Panc1 (cell line): ENCODE results near the gene PHKB. TPM values are rescaled to one million over a fixed set of nuclear protein-coding genes. Genes with fewer than 3 reads are reported as not detected.

ENCODE experiments used
- ATAC-seq: fragments of 200-7000 bp; cut with Tn5 transposase; 2 replicates; pipeline ENCODE4 v1.9.1; 2020; ENCODE audit warnings: mild to moderate bottlenecking, moderate library complexity
- BruUV-seq: library from RNA; stranded (reverse); fragments of 400-500 nt; replicated peaks from 2 replicates; lab custom pipeline; 2021; lab: Mats Ljungman, UMichigan
- CTCF ChIA-PET: fragments of 300-600 bp; sonication (Branson Sonifier 250); formaldehyde crosslinking; loops from one replicate; lab custom pipeline; 2022; ENCODE audit warnings: antibody characterized with exemption; lab: Charles Lee
- POLR2A ChIA-PET: fragments of 300-600 bp; sonication (Branson Sonifier 250); formaldehyde crosslinking; loops from one replicate; lab custom pipeline; 2022; ENCODE audit warnings: antibody characterized with exemption; lab: Charles Lee
- DNase-seq: peaks from one replicate; pipeline ENCODE4 v3.0.0-alpha.2; 2010; ENCODE audit warnings: low read depth, low spot score
- H3K27ac ChIP-seq: 2 replicates; pipeline ENCODE4 v1.5.1; 2011; ENCODE audit warnings: mild to moderate bottlenecking, low read length, inconsistent platforms
- H3K27me3 ChIP-seq: fragments of 200-500 bp; sonication (Bioruptor generic); 2 replicates; pipeline ENCODE4 v1.6.0; 2014; ENCODE audit warnings: low read length, inconsistent platforms; ENCODE audit not compliant: control insufficient read depth, insufficient read depth
- H3K36me3 ChIP-seq: fragments of 200-500 bp; sonication (Bioruptor generic); 2 replicates; pipeline ENCODE4 v1.5.1; 2014; ENCODE audit warnings: inconsistent platforms, mild to moderate bottlenecking, low read length, moderate library complexity; ENCODE audit not compliant: control insufficient read depth, insufficient read depth
- H3K4me1 ChIP-seq: 2 replicates; pipeline ENCODE4 v1.5.1; 2011; ENCODE audit warnings: inconsistent platforms, mild to moderate bottlenecking, low read length, moderate library complexity; ENCODE audit not compliant: control insufficient read depth, insufficient read depth
- H3K4me3 ChIP-seq, 2 experiments: 2 replicates each; pipeline ENCODE4 v1.5.1; 2011 to 2012; ENCODE audit warnings: low read depth in 2 of 2, low read length in 2 of 2, mild to moderate bottlenecking in 2 of 2, inconsistent platforms in 1 of 2, moderate library complexity in 1 of 2
- H3K9me3 ChIP-seq: fragments of 200-500 bp; sonication (Bioruptor generic); 2 replicates; pipeline ENCODE4 v1.5.1; 2014; ENCODE audit warnings: low read depth, mild to moderate bottlenecking, inconsistent platforms, low read length, moderate library complexity; ENCODE audit not compliant: control insufficient read depth, insufficient read depth
- CTCF ChIP-seq: fragments of 450-650 bp; IDR thresholded peaks from 2 replicates; pipeline ENCODE4 v1.5.1; 2017; ENCODE audit warnings: mild to moderate bottlenecking
- POLR2AphosphoS5 ChIP-seq: IDR thresholded peaks from 2 replicates; pipeline ENCODE4 v1.6.1; 2012; ENCODE audit warnings: mild to moderate bottlenecking, low read depth, low read length, moderate library complexity
- SIN3A ChIP-seq: IDR thresholded peaks from 2 replicates; pipeline ENCODE4 v1.6.1; 2012; ENCODE audit warnings: low read depth, mild to moderate bottlenecking, low read length, moderate library complexity, borderline replicate concordance; ENCODE audit not compliant: insufficient read depth
- TCF7L2 ChIP-seq: IDR thresholded peaks from 2 replicates; pipeline ENCODE4 v1.6.1; 2011; ENCODE audit warnings: mild to moderate bottlenecking, low read depth, low read length, inconsistent platforms
- in situ Hi-C: cut with HindIII; loops from 2 replicates; pipeline ENCODE4 v1.10.0; 2016; ENCODE audit warnings: low sequenced_read_pairs, low pct_unique_long_range_greater_than_20kb
- intact Hi-C: fragments of 100-400 bp; cut with micrococcal nuclease; formaldehyde crosslinking; loops from one replicate; pipeline ENCODE4 v1.10.0; 2022; ENCODE audit not compliant: unreplicated experiment
- total RNA-seq: library from RNA; stranded (reverse); gene quantifications from one replicate; pipeline ENCODE4 v1.2.1, GENCODE V29; 2021; ENCODE audit not compliant: unreplicated experiment
- TF ChIP-seq, protein P1 (sequence below), 2 experiments: IDR thresholded peaks; 2 replicates each; pipeline ENCODE4 v1.6.1; 2011 to 2012; ENCODE audit warnings: low read depth in 2 of 2, control low read depth in 1 of 2, low read length in 1 of 2, mild to moderate bottlenecking in 1 of 2, moderate library complexity in 1 of 2; ENCODE audit not compliant: insufficient read depth in 1 of 2

The PHKB gene
- total RNA-seq, 1 experiment from 2014 or later = 29.5 TPM

GRCh38 chr16:47660540-47660939, 199.4 kb downstream of the PHKB start:
- TF ChIP-seq, protein P1, sequence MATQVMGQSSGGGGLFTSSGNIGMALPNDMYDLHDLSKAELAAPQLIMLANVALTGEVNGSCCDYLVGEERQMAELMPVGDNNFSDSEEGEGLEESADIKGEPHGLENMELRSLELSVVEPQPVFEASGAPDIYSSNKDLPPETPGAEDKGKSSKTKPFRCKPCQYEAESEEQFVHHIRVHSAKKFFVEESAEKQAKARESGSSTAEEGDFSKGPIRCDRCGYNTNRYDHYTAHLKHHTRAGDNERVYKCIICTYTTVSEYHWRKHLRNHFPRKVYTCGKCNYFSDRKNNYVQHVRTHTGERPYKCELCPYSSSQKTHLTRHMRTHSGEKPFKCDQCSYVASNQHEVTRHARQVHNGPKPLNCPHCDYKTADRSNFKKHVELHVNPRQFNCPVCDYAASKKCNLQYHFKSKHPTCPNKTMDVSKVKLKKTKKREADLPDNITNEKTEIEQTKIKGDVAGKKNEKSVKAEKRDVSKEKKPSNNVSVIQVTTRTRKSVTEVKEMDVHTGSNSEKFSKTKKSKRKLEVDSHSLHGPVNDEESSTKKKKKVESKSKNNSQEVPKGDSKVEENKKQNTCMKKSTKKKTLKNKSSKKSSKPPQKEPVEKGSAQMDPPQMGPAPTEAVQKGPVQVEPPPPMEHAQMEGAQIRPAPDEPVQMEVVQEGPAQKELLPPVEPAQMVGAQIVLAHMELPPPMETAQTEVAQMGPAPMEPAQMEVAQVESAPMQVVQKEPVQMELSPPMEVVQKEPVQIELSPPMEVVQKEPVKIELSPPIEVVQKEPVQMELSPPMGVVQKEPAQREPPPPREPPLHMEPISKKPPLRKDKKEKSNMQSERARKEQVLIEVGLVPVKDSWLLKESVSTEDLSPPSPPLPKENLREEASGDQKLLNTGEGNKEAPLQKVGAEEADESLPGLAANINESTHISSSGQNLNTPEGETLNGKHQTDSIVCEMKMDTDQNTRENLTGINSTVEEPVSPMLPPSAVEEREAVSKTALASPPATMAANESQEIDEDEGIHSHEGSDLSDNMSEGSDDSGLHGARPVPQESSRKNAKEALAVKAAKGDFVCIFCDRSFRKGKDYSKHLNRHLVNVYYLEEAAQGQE (IDR thresholded peaks at IDR 0.05; ENCODE audit: insufficient read depth in 1 of 2, low read depth in 2 of 2, low read length in 1 of 2) = no peak
- TF ChIP-seq SIN3A (no peak), POLR2AphosphoS5 (no peak), TCF7L2 (no peak), CTCF (no peak)
- no peaks in the 10 kb centered on the region for H3K9me3 ChIP-seq
- in situ Hi-C loops = no loop called here
- no peak for ATAC-seq
- H3K27me3 ChIP-seq = no peaks in the 10 kb centered on the region
- no peaks in the 10 kb centered on the region for H3K4me1 ChIP-seq
- no peaks in the 10 kb centered on the region; the same call in 1 of the 2 replicates for H3K36me3 ChIP-seq
- CTCF ChIA-PET = no interaction called here
- no peak overlapping the region for H3K27ac ChIP-seq
- DNase-seq = no peak
- intact Hi-C loops = no loop called here
- POLR2A ChIA-PET = no interaction called here
- no TSS peak for BruUV-seq
- H3K4me3 ChIP-seq = no peak overlapping the region

- Histone ChIP-seq H3K4me1 (no peaks in the 10 kb centered on the region), H3K9me3 (no peaks in the 10 kb centered on the region), H3K36me3 (no peaks in the 10 kb centered on the region; the same call in 1 of the 2 replicates), H3K27ac (no peak overlapping the region), H3K27me3 (no peaks in the 10 kb centered on the region), H3K4me3 (no peak overlapping the region)
- no peak for DNase-seq
- intact Hi-C loops = no loop called here
- ATAC-seq = no peak
- no TSS peak for BruUV-seq
- POLR2A ChIA-PET = no interaction called here
- TF ChIP-seq, protein P1 (IDR thresholded peaks at IDR 0.05; ENCODE audit: insufficient read depth in 1 of 2, low read depth in 2 of 2, low read length in 1 of 2) = no peak
- no peak for TF ChIP-seq TCF7L2
- no peak for TF ChIP-seq CTCF
- TF ChIP-seq SIN3A = no peak
- no peak for TF ChIP-seq POLR2AphosphoS5
- in situ Hi-C loops = no loop called here
- CTCF ChIA-PET = no interaction called here
Measured at GRCh38 chr16:47664653-47665325, 203.7 kb downstream of the PHKB start.
